ENCODE measurements around the gene NDUFA12. TPM values are rescaled to one million over a fixed set of nuclear protein-coding genes. Genes with fewer than 3 reads are reported as not detected.

The NDUFA12 gene
- total and polyA plus RNA-seq, 10 donors = 65.1 to 150 (median 93.6) TPM

DNA sequence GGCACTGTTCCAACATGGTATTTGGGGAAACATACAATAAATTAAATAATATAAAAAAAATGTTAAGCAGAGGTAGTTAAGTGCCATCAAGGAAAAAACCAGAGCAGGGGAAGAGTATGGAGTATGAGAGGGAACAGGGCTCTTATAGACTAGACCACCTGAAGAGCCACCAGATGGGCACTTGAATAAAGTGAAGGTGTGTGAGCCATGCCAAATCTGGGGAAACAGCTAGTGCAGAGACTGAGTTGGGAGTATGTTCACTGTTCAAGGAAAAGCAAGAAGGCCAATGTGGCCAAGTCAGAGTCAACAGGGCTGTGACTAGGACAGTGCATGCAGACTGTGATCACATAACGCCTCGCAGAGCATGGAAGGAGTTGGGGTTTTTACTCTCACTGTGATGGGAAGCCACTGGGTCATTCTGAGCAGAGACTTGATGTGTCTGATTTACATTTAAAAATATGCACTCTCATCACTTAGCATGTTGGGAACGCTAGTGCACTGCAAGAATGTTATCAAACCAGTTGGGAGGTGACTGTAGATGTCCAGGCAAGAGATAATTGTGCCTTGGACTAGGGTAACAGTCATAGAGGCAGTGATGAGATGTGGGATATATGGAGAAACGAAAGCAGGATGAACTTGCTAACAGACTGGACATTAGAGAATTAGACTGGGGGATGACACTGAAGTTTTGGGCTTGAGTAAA, 25.6 kb downstream of the NDUFA12 start:
- intact Hi-C loops (cut with DNase I; ENCODE audit: low total_unique reads) = no loop called here
- Histone ChIP-seq H3K27me3 (replicated peaks in 1 of 7) (no peaks in the 10 kb centered on the region), H3K9me3 (no peaks in the 10 kb centered on the region), H3K36me3 (peaks cover 0 to 32% (median 0%) of the 10 kb centered on the region in 6 donors), H3K4me1 (peaks cover 0 to 5% (median 0%) of the 10 kb centered on the region in 6 donors), H3K27ac (no peak overlapping the region), H3K4me3 (no peak overlapping the region)
- DNase-seq = no peak
- 87 to 97% (median 91%) methylated on average over 4 of the region's 4 CpGs for WGBS, 5 donors
- TF ChIP-seq POLR2AphosphoS5 (IDR thresholded peaks at IDR 0.05) = no peak
- no peak for TF ChIP-seq CTCF (IDR thresholded peaks at IDR 0.05 in 8 of 11, conservative IDR thresholded peaks at IDR 0.05 in 3 of 11)
- TF ChIP-seq POLR2A (IDR thresholded peaks at IDR 0.05) = no peak

GRCh38 chr12:94973221-94973620, 30.3 kb downstream of the NDUFA12 start:
- Histone ChIP-seq H3K27me3 (replicated peaks in 1 of 7) (no peaks in the 10 kb centered on the region), H3K4me1 (peaks cover 0 to 22% (median 2%) of the 10 kb centered on the region in 6 donors), H3K27ac (no peak overlapping the region), H3K9me3 (no peaks in the 10 kb centered on the region), H3K4me3 (no peak overlapping the region), H3K36me3 (peaks cover 0 to 37% (median 9%) of the 10 kb centered on the region in 6 donors)
- WGBS, 5 donors = 78 to 86% (median 85%) methylated on average over 5 of the region's 5 CpGs
- TF ChIP-seq POLR2A (IDR thresholded peaks at IDR 0.05) (no peak), CTCF (IDR thresholded peaks at IDR 0.05 in 8 of 11, conservative IDR thresholded peaks at IDR 0.05 in 3 of 11) (no peak), POLR2AphosphoS5 (IDR thresholded peaks at IDR 0.05) (no peak)
- intact Hi-C loops (cut with DNase I; ENCODE audit: low total_unique reads) = no loop called here
- no peak for DNase-seq

GRCh38 chr12:94972795-94973194, 30.7 kb downstream of the NDUFA12 start:
- DNase-seq = no peak
- Histone ChIP-seq H3K27me3 (replicated peaks in 1 of 7) (no peaks in the 10 kb centered on the region), H3K9me3 (no peaks in the 10 kb centered on the region), H3K4me3 (no peak overlapping the region), H3K27ac (no peak overlapping the region), H3K4me1 (peaks cover 0 to 24% (median 2%) of the 10 kb centered on the region in 6 donors), H3K36me3 (peaks cover 0 to 37% (median 9%) of the 10 kb centered on the region in 6 donors)
- WGBS, 5 donors = 90 to 96% (median 92%) methylated on average over 2 of the region's 2 CpGs
- TF ChIP-seq CTCF (IDR thresholded peaks at IDR 0.05 in 8 of 11, conservative IDR thresholded peaks at IDR 0.05 in 3 of 11) = no peak
- no peak for TF ChIP-seq POLR2A (IDR thresholded peaks at IDR 0.05)
- no peak for TF ChIP-seq POLR2AphosphoS5 (IDR thresholded peaks at IDR 0.05)
- intact Hi-C loops (cut with DNase I; ENCODE audit: low total_unique reads) = no loop called here

GRCh38 chr12:94971923-94972322, 31.6 kb downstream of the NDUFA12 start:
- Histone ChIP-seq H3K27me3 (replicated peaks in 1 of 7) (no peaks in the 10 kb centered on the region), H3K4me3 (no peak overlapping the region), H3K9me3 (no peaks in the 10 kb centered on the region), H3K27ac (no peak overlapping the region), H3K36me3 (peaks cover 0 to 37% (median 9%) of the 10 kb centered on the region in 6 donors), H3K4me1 (peaks cover 0 to 33% (median 4%) of the 10 kb centered on the region in 6 donors)
- TF ChIP-seq CTCF (IDR thresholded peaks at IDR 0.05 in 8 of 11, conservative IDR thresholded peaks at IDR 0.05 in 3 of 11) (no peak), POLR2A (IDR thresholded peaks at IDR 0.05) (no peak), POLR2AphosphoS5 (IDR thresholded peaks at IDR 0.05) (no peak)
- 92 to 99% (median 94%) methylated on average over 2 of the region's 2 CpGs for WGBS, 5 donors
- DNase-seq = no peak
- intact Hi-C loops (cut with DNase I; ENCODE audit: low total_unique reads) = no loop called here

All from spleen (tissue), 11 donors.